ENCODE data around the gene INO80B.

GRCh38 chr2:74458938-74459363, 4.1 kb downstream of the INO80B start:
- no peak for TF ChIP-seq CTCF (conservative IDR thresholded peaks at IDR 0.05)
- TF ChIP-seq EZH2 (IDR thresholded peaks at IDR 0.05; ENCODE audit: low read depth): no peak

Data from PC-9 (cell line).